Measurements from ENCODE around the gene TSNAX.

The TSNAX gene

GRCh38 chr1:231611111-231611510, 82.6 kb downstream of the TSNAX start:
- in situ Hi-C loops (cut with MboI; ENCODE audit: low sequenced_read_pairs, unreplicated experiment), result no loop called here
- TF ChIP-seq CTCF (IDR thresholded peaks at IDR 0.05; ENCODE audit: borderline replicate concordance, control extremely low read depth, extremely low read depth, insufficient read depth, missing control alignments), result no peak
- DNase-seq (ENCODE audit: low spot score), result no peak

- TF ChIP-seq CTCF (IDR thresholded peaks at IDR 0.05; ENCODE audit: borderline replicate concordance, control extremely low read depth, extremely low read depth, insufficient read depth, missing control alignments), result no peak
- in situ Hi-C loops (cut with MboI; ENCODE audit: low sequenced_read_pairs, unreplicated experiment), result no loop called here
- DNase-seq (ENCODE audit: low spot score), result no peak
Measured at GRCh38 chr1:231611851-231612250, 83.4 kb downstream of the TSNAX start.

GRCh38 chr1:231612393-231613089, 84.1 kb downstream of the TSNAX start:
- DNase-seq (ENCODE audit: low spot score), result no peak
- no peak for TF ChIP-seq CTCF (IDR thresholded peaks at IDR 0.05; ENCODE audit: borderline replicate concordance, control extremely low read depth, extremely low read depth, insufficient read depth, missing control alignments)
- in situ Hi-C loops (cut with MboI; ENCODE audit: low sequenced_read_pairs, unreplicated experiment), result no loop called here

GRCh38 chr1:231613419-231614349, 85.2 kb downstream of the TSNAX start:
- TF ChIP-seq CTCF (IDR thresholded peaks at IDR 0.05; ENCODE audit: borderline replicate concordance, control extremely low read depth, extremely low read depth, insufficient read depth, missing control alignments), result no peak

More at GRCh38 chr1:231613419-231614349, 85.2 kb downstream of the TSNAX start:
- in situ Hi-C loops (cut with MboI; ENCODE audit: low sequenced_read_pairs, unreplicated experiment), result no loop called here
- peak; percentile 34 for DNase-seq (ENCODE audit: low spot score)
